DMS 273 treated with DMSO at 0.1 percent for 48 hours (cell line): ENCODE results near the gene LRRC3C.

Source experiments
- DNase-seq: peaks from one replicate; lab custom pipeline; 2025; lab: John Stamatoyannopoulos, UW

Gene LRRC3C

DNA sequence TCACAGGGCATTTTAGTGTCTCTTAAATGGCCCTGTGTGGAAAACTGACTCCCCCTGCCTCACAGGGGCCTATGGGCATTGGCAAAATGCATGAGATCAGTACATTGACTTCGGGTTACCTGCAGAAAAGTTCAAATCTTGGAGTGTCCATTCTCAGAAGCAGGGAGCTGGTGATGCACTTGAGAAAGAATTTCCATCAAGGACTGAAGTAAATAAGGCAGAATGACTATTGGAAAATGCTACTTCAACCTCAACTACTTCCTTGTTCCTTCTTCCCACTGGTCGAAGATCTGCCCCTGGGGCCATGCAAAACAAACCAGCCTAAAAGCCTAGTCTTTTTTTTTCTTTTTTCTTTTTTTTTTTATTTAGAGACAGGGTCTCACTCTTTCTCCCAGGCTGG, 21.5 kb downstream of the LRRC3C start:
- DNase-seq, result no peak

GRCh38 chr17:39950871-39951348, 23.4 kb downstream of the LRRC3C start:
- peak; percentile 29 for DNase-seq

- no peak for DNase-seq
These were observed 24.6 kb downstream of the LRRC3C start for GRCh38 chr17:39951924-39952679.

DNA sequence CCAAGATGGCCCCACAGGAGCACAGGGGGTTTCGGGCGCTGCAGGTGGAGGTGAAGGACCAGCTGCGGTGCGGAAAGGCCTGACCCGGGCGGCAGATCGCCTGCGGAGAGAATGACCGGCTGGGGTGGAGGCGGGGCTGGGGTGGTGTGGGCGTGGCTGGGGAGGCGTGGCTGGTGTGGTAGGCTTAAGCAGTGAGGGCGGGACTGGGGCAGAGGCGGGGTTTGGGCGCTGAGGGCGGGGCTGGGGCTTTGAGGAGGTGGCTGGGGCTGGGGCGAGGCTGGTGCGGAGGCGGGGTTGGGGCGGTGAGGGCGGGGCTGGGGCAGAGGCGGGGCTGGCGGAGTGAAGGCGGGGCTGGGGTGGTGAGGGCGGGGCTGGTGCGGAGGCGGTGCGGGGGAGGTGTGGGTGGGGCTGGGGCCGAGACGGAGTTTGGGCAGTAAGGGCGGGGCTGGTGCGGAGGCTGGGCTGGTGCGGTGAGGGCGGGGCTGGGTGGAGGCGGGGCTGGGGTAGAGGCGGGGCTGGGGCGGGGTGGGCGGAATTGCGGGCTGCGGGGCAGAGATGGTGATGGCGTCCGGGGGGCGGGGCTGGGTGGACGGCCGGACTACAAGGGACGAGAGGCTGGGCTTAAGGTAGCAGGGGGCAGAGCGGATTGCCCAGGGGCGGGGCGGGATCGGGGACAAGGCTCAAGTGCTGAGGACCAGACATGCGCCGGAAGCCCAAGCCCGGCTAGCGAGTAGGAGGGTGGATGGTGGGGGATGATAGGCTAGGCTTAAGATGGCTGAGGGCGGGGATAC, 25.3 kb downstream of the LRRC3C start:
- peak; percentile 82 for DNase-seq

DNA sequence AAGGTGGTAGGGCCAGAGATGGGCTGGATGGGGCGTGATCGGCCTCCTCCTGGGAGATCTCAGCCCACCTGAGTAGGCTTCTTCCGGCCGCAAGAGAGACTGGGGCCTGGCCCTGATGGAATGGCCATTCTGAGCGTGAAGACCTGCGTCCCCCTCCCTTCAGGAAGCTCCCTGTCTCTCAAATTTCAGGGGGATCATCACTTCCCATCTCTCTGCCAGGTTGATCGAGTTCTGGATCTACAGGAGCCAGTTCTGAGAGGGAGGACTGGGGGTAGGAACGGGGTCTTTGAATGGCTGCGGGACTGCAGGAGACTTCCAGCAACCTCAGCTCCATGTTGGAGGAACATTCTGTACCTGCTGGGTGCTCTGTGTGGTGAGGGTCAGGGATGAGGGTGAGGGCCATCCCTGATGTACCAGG, 25.9 kb downstream of the LRRC3C start:
- DNase-seq, result no peak

DNA sequence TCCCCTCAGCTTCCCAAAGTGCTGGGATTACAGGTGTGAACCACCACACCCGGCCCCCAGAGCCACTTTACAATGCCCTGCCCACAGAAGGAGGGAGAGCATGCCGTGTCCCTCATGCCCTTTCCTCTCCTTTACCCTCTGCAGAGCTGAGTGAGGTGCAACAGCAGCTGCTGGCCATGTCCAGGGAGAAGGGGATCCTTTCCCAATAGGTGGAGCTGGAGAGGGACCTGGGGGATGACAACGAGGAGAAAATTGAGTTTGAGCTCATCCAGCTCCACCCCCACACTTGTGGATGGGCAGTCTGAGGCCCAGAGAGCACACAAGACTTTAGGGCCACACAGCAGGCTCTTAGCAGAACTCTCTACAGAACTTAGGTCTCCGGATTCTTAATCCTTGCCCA, 27.3 kb downstream of the LRRC3C start:
- DNase-seq, result no peak

- no peak for DNase-seq
These were observed 28.2 kb downstream of the LRRC3C start for GRCh38 chr17:39955726-39956225.

- DNase-seq, result no peak
These were observed 33.1 kb downstream of the LRRC3C start for GRCh38 chr17:39960524-39961041.

- no peak for DNase-seq
These were observed 35.2 kb downstream of the LRRC3C start, which contains the start of gene GSDMA for GRCh38 chr17:39962642-39963220. Gene GSDMA, plus strand, starts transcription at chr17:39963004. Its CDS starts 2,684 bp downstream, at chr17:39965688.

DNA sequence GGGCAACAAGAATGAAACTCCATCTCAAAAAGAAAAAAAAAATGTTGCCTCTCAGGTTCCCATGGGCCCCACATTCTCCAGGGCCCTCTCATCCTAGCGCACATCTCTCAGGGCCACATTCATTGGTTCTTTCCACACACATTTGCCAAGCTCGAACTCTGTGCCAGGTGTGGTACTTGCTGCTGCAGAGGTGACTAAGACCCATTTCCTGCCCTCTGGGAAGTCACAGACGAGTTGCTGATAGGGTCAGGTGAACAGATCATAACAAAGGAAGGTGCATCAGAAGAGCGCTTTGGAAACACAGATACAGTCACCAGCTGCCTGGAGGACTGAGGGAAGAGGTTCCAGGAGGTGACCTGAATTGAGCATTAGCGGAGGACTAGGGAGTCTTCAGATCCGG, 36.3 kb downstream of the LRRC3C start:
- DNase-seq, result no peak

GRCh38 chr17:39965017-39965699, 37.6 kb downstream of the LRRC3C start:
- no peak for DNase-seq

GRCh38 chr17:39966771-39967170, 39.2 kb downstream of the LRRC3C start:
- DNase-seq, result no peak

DNA sequence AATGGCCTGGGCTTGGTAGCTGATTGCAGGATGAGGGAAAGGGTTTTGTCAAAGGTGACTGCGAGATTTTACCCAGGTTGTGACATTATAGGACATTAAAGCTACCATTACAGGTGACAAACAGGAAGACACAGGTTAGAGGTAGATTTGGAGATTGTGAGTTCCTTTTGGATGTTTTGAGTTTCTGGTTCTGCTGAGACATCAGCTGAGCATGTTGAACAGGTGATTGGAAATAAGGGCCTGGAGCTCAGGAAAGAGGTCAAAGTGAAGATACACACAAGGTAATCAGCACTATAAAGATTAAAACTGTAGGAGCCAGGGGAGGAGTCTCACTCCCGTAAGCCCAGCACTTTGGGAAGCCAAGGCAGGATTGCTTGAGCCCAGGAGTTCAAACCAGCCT, 41.2 kb downstream of the LRRC3C start:
- no peak for DNase-seq

- DNase-seq, result no peak
These were observed 41.8 kb downstream of the LRRC3C start for GRCh38 chr17:39969375-39969774.

- no peak for DNase-seq
These were observed 42.7 kb downstream of the LRRC3C start for GRCh38 chr17:39970157-39970692.

GRCh38 chr17:39971076-39971603, 43.6 kb downstream of the LRRC3C start:
- no peak for DNase-seq

DNA sequence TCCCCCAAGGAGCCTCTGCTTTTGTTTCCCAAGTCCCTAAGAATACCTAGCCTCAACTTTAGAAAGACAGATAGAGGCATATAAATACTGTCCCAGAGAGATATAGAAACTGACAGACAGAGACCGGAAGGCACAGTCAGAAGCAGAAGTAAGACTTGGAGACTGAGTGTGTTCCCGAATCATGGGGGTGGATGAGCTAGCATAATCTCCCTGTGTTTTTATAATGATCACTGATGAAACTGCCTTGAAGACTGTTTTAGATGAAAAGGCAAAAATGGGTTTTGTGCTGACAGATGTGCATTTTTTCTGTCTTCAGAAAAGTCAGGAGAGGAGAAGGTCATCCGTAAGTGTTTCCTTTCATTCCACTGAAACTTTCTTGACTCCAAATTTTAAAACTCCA, 44.7 kb downstream of the LRRC3C start:
- no peak for DNase-seq

DNA sequence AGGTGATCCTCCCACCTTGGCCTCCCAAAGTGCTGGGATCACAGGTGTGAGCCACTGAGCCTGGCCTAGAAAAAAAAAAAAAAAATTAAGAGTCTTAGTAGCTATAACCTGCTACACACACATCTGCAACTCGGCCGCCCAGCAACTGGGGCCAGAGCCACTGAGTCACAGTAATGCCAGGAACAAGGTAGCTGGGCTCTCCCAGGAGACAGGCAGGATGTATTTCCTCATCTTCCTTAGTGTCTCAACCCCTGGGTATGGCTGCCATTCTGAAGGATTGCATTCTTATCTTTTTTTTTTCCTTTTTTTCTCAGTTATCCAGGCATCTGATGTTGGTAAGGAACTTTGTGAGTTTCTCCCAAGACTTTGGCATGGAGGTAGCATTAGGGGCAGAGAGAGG, 46.0 kb downstream of the LRRC3C start:
- DNase-seq, result no peak

- no peak for DNase-seq
These were observed 46.9 kb downstream of the LRRC3C start for GRCh38 chr17:39974433-39974832.

DNA sequence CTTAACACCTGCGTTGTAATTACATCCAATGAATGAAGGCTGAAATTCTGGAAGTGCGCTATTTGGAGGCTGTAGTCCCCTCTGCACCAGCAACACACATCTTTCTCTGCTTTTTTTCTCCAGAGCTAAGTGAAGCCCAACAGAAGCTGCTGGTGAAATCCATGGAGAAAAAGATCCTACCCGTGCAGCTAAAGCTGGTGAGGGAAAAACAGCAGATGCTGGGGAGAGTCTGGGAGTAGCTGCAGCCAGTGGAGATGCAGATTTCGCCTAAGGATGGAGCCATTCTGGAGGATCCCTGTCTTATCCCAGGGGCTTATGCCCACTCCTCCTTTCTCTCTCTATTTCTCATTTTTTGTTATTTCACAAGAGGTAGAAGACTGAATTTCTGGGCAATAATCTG, 48.3 kb downstream of the LRRC3C start:
- DNase-seq, result no peak

- DNase-seq, result no peak
These were observed 51.6 kb downstream of the LRRC3C start for GRCh38 chr17:39979016-39979670.
